PFSK-1 (cell line): Measurements from ENCODE around the gene AIF1.

ENCODE experiments used
- FOXP2 ChIP-seq: optimal IDR thresholded peaks from 2 replicates; pipeline ENCODE3; 2011; ENCODE audit warnings: borderline replicate concordance, control low read depth, inconsistent platforms; ENCODE audit not compliant: insufficient read depth; ENCODE audit errors: extremely low read length, extremely low read depth
- POLR2AphosphoS5 ChIP-seq: IDR thresholded peaks from 2 replicates; pipeline ENCODE4 v1.6.1; 2012; ENCODE audit warnings: low read depth, mild to moderate bottlenecking, control low read depth, low read length, moderate library complexity
- SIN3A ChIP-seq: IDR thresholded peaks from 2 replicates; pipeline ENCODE4 v1.6.1; 2012; ENCODE audit warnings: mild to moderate bottlenecking, low read length, moderate library complexity, borderline replicate concordance; ENCODE audit not compliant: insufficient read depth
- TAF1 ChIP-seq: IDR thresholded peaks from 2 replicates; pipeline ENCODE4 v1.6.1; 2012; ENCODE audit warnings: low read length, control low read depth, borderline replicate concordance; ENCODE audit not compliant: insufficient read depth
- TF ChIP-seq, protein P1 (sequence below), 2 experiments: IDR thresholded peaks; 2 replicates each; pipeline versions ENCODE4 v1.6.1 to v1.8.0; 2011 to 2012; ENCODE audit warnings: low read depth in 2 of 2, low read length in 2 of 2, control low read depth in 1 of 2, inconsistent platforms in 1 of 2, mild to moderate bottlenecking in 1 of 2, moderate library complexity in 1 of 2; ENCODE audit not compliant: insufficient read depth in 1 of 2

DNA sequence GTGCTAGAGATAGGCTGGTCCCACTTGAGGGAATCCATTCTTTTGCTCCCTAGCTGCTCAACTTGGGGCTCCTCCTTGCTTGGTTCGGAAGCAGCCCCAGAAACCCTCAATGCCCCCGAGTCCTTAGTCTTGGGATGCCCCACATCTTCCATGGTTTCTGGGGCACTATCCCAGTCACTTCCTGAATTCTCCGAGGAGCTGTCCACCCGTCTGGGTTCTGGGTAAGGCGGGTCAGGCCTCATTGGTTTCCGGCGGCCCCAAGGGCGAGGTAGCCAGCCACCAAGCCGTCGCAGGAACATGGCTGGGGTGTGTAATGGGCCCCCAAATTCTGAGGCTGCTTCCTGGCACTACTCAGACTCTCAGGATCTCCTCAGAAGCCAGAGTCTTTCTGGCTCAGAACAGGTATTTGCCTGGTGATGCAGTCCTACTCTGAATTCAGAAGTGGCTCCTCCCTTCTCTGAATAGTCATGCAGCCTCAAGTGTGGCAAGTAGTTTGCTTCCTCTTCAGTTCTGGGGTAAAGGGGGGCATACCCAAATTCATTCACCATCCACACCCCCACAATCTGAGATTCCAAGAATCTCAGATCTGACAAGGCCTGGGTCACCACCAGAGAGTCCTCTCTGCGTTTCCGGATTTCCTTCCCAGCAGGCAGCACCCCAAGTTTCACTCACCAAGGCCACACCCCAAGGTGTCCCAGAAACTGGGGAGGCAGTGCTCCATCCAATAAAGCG lies 44.8 kb downstream of the AIF1 start:
- TF ChIP-seq, protein P1, sequence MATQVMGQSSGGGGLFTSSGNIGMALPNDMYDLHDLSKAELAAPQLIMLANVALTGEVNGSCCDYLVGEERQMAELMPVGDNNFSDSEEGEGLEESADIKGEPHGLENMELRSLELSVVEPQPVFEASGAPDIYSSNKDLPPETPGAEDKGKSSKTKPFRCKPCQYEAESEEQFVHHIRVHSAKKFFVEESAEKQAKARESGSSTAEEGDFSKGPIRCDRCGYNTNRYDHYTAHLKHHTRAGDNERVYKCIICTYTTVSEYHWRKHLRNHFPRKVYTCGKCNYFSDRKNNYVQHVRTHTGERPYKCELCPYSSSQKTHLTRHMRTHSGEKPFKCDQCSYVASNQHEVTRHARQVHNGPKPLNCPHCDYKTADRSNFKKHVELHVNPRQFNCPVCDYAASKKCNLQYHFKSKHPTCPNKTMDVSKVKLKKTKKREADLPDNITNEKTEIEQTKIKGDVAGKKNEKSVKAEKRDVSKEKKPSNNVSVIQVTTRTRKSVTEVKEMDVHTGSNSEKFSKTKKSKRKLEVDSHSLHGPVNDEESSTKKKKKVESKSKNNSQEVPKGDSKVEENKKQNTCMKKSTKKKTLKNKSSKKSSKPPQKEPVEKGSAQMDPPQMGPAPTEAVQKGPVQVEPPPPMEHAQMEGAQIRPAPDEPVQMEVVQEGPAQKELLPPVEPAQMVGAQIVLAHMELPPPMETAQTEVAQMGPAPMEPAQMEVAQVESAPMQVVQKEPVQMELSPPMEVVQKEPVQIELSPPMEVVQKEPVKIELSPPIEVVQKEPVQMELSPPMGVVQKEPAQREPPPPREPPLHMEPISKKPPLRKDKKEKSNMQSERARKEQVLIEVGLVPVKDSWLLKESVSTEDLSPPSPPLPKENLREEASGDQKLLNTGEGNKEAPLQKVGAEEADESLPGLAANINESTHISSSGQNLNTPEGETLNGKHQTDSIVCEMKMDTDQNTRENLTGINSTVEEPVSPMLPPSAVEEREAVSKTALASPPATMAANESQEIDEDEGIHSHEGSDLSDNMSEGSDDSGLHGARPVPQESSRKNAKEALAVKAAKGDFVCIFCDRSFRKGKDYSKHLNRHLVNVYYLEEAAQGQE (IDR thresholded peaks at IDR 0.05; ENCODE audit: insufficient read depth in 1 of 2, low read depth in 2 of 2, low read length in 2 of 2): peak; percentile 87 to 91
- TF ChIP-seq POLR2AphosphoS5 (no peak; the same call in 1 of the 2 replicates), SIN3A (no peak), FOXP2 (no peak), TAF1 (no peak)
